ENCODE measurements around the gene ZNF45. TPM values are rescaled to one million over a fixed set of nuclear protein-coding genes. Genes with fewer than 3 reads are reported as not detected.

ZNF45 gene
- total and polyA plus RNA-seq, 2 donors (not counting 3 experiments of a cell fraction or from before 2014, with no cell fraction given) = 6.1 to 10.8 TPM

- DNase-seq (ENCODE audit: low read depth, low spot score) = no peak
- CTCF ChIA-PET = no interaction called here
- intact Hi-C loops (cut with micrococcal nuclease) (no loop called here), dilution Hi-C loops (cut with MboI; ENCODE audit: extremely low pct_ligation_motif_present, low sequenced_read_pairs) (no loop called here)
- no peak overlapping the region for H3K27ac ChIP-seq (ENCODE audit: insufficient read depth, low read depth, low read length)
- H3K4me3 ChIP-seq (replicated peaks in 1 of 3; ENCODE audit: insufficient read depth in 1 of 3, low read depth in 1 of 3, low read length in 3 of 3) = no peak overlapping the region
- no peaks in the 10 kb centered on the region for H3K27me3 ChIP-seq (ENCODE audit: control insufficient read depth in 2 of 2, insufficient read depth in 2 of 2, low read length in 2 of 2)
- TF ChIP-seq POLR2A (IDR thresholded peaks at IDR 0.05; ENCODE audit: low read depth, low read length) (no peak), GATA2 (IDR thresholded peaks at IDR 0.05; ENCODE audit: insufficient read depth, insufficient read length, low read depth, low read length) (no peak), CTCF (IDR thresholded peaks at IDR 0.05; ENCODE audit: extremely low read depth in 1 of 2, insufficient read depth in 1 of 2, low read depth in 1 of 2, low read length in 2 of 2) (no peak), JUN (IDR thresholded peaks at IDR 0.05; ENCODE audit: borderline replicate concordance, insufficient read depth, insufficient read length, low read depth) (no peak)
- no TSS peak for BruUV-seq (replicated peaks)
- H3K4me2 ChIP-seq (ENCODE audit: insufficient read depth, low read length) = no peak overlapping the region
- H3K9me1 ChIP-seq (replicated peaks; ENCODE audit: control insufficient read depth, extremely low read depth, insufficient read depth, low read length) = no peaks in the 10 kb centered on the region
- POLR2A ChIA-PET = no interaction called here
- no peaks in the 10 kb centered on the region for H3K36me3 ChIP-seq (ENCODE audit: control insufficient read depth in 2 of 2, extremely low read depth in 1 of 2, insufficient read depth in 2 of 2, low read length in 2 of 2)
- H2AFZ ChIP-seq (ENCODE audit: low read depth, low read length) = no peak overlapping the region
- H3K9ac ChIP-seq (replicated peaks; ENCODE audit: extremely low read depth, insufficient read depth, low read length) = no peak overlapping the region
- H3K9me3 ChIP-seq (replicated peaks; ENCODE audit: control insufficient read depth, insufficient read depth, low read length) = no peaks in the 10 kb centered on the region
- no peaks in the 10 kb centered on the region for H3K79me2 ChIP-seq (ENCODE audit: control insufficient read depth, insufficient read depth, low read length)
- no peaks in the 10 kb centered on the region for H3K4me1 ChIP-seq (ENCODE audit: control insufficient read depth, extremely low read depth, insufficient read depth, low read length)
- H4K20me1 ChIP-seq (replicated peaks; ENCODE audit: control insufficient read depth, extremely low read depth, insufficient read depth, low read length) = no peaks in the 10 kb centered on the region
- FAIRE-seq = no peak
Measured at GRCh38 chr19:43895727-43896308, 39.3 kb downstream of the ZNF45 start.

GRCh38 chr19:43883864-43884263, 51.2 kb downstream of the ZNF45 start, which contains the start of gene ZNF404:
TSS of gene ZNF404 (minus strand) at chr19:43883964.
- DNase-seq (ENCODE audit: low read depth, low spot score) = no peak
- no peaks in the 10 kb centered on the region for H3K4me1 ChIP-seq (ENCODE audit: control insufficient read depth, extremely low read depth, insufficient read depth, low read length)
- POLR2A ChIA-PET = no interaction called here
- H4K20me1 ChIP-seq (replicated peaks; ENCODE audit: control insufficient read depth, extremely low read depth, insufficient read depth, low read length) = no peaks in the 10 kb centered on the region
- peaks cover 2% of the 10 kb centered on the region for H3K9me3 ChIP-seq (replicated peaks; ENCODE audit: control insufficient read depth, insufficient read depth, low read length)
- H2AFZ ChIP-seq (ENCODE audit: low read depth, low read length) = no peak within 1 kb of the TSS
- CTCF ChIA-PET = no interaction called here
- dilution Hi-C loops (cut with MboI; ENCODE audit: extremely low pct_ligation_motif_present, low sequenced_read_pairs) (no loop called here), intact Hi-C loops (cut with micrococcal nuclease) (no loop called here)
- BruUV-seq (replicated peaks) = no TSS peak
- TF ChIP-seq POLR2AphosphoS5 (IDR thresholded peaks at IDR 0.05; ENCODE audit: insufficient read depth, low read depth, low read length) (no peak), CTCF (IDR thresholded peaks at IDR 0.05; ENCODE audit: extremely low read depth in 1 of 2, insufficient read depth in 1 of 2, low read depth in 1 of 2, low read length in 2 of 2) (no peak), FOS (IDR thresholded peaks at IDR 0.05; ENCODE audit: borderline replicate concordance, insufficient read depth, low read length) (no peak), GATA2 (IDR thresholded peaks at IDR 0.05; ENCODE audit: insufficient read depth, insufficient read length, low read depth, low read length) (no peak), POLR2A (IDR thresholded peaks at IDR 0.05; ENCODE audit: low read depth, low read length) (no peak), JUN (IDR thresholded peaks at IDR 0.05; ENCODE audit: borderline replicate concordance, insufficient read depth, insufficient read length, low read depth) (no peak), MYC (IDR thresholded peaks at IDR 0.05; ENCODE audit: low read depth, low read length) (no peak), EZH2 (IDR thresholded peaks at IDR 0.05; ENCODE audit: borderline replicate concordance, low read depth, low read length, severe bottlenecking) (no peak), MAX (IDR thresholded peaks at IDR 0.05; ENCODE audit: insufficient read depth, insufficient read length) (no peak)
- H3K4me3 ChIP-seq (replicated peaks in 1 of 3; ENCODE audit: insufficient read depth in 1 of 3, low read depth in 1 of 3, low read length in 3 of 3) = no peak within 1 kb of the TSS
- no peak within 1 kb of the TSS for H3K27ac ChIP-seq (ENCODE audit: insufficient read depth, low read depth, low read length)
- no peak within 1 kb of the TSS for H3K9ac ChIP-seq (replicated peaks; ENCODE audit: extremely low read depth, insufficient read depth, low read length)
- no peaks in the 10 kb centered on the region for H3K36me3 ChIP-seq (ENCODE audit: control insufficient read depth in 2 of 2, extremely low read depth in 1 of 2, insufficient read depth in 2 of 2, low read length in 2 of 2)
- H3K79me2 ChIP-seq (ENCODE audit: control insufficient read depth, insufficient read depth, low read length) = no peaks in the 10 kb centered on the region
- no peaks in the 10 kb centered on the region for H3K9me1 ChIP-seq (replicated peaks; ENCODE audit: control insufficient read depth, extremely low read depth, insufficient read depth, low read length)
- H3K27me3 ChIP-seq (ENCODE audit: control insufficient read depth in 2 of 2, insufficient read depth in 2 of 2, low read length in 2 of 2) = no peaks in the 10 kb centered on the region
- FAIRE-seq = no peak
- no peak within 1 kb of the TSS for H3K4me2 ChIP-seq (ENCODE audit: insufficient read depth, low read length)
